ENCODE measurements around the gene SCN1A. TPM values are rescaled to one million over a fixed set of nuclear protein-coding genes. Genes with fewer than 3 reads are reported as not detected.

Gene SCN1A
- total and polyA plus RNA-seq, 2 experiments from 2014 or later, result 1.2 to 1.3 TPM

GRCh38 chr2:166041613-166042012 is 86.2 kb downstream of the SCN1A start:
- no peaks in the 10 kb centered on the region for H3K9me3 Mint-ChIP-seq
- H3F3A ChIP-seq (replicated peaks; ENCODE audit: low read depth), result no peaks in the 10 kb centered on the region
- no peaks in the 10 kb centered on the region for H4K20me1 ChIP-seq (replicated peaks; ENCODE audit: insufficient read depth)
- TF ChIP-seq CREB1 (CRISPR knock-in tag; IDR thresholded peaks at IDR 0.05; ENCODE audit: low read depth) (no peak), ZNF331 (CRISPR knock-in tag; IDR thresholded peaks at IDR 0.05; ENCODE audit: low read depth) (no peak), EZH2 (IDR thresholded peaks at IDR 0.05; ENCODE audit: low read depth, unreplicated experiment) (no peak), CTCF (conservative IDR thresholded peaks at IDR 0.05; ENCODE audit: low read depth in 2 of 2) (no peak), ZNF114 (CRISPR knock-in tag; IDR thresholded peaks at IDR 0.05) (no peak), EZH2phosphoT487 (IDR thresholded peaks at IDR 0.05; ENCODE audit: unreplicated experiment) (no peak), STAT1 (IDR thresholded peaks at IDR 0.05; ENCODE audit: unreplicated experiment) (no peak), JUNB (IDR thresholded peaks at IDR 0.05; ENCODE audit: unreplicated experiment) (no peak), ETS1 (IDR thresholded peaks at IDR 0.05) (no peak), ZNF462 (CRISPR knock-in tag; IDR thresholded peaks at IDR 0.05) (no peak), REST (IDR thresholded peaks at IDR 0.05; ENCODE audit: unreplicated experiment) (no peak), NANOG (IDR thresholded peaks at IDR 0.05; ENCODE audit: borderline replicate concordance) (no peak), POLR2AphosphoS5 (IDR thresholded peaks at IDR 0.05; ENCODE audit: low read depth) (no peak)
- no peak for DNase-seq (ENCODE audit: low spot score)
- no peaks in the 10 kb centered on the region for H3K36me3 ChIP-seq (ENCODE audit: insufficient read depth)
- no peak overlapping the region for H3K4me2 ChIP-seq
- H3K27me3 ChIP-seq (ENCODE audit: insufficient read depth), result no peaks in the 10 kb centered on the region
- H3K27ac Mint-ChIP-seq, result no peak overlapping the region
- H3K27ac ChIP-seq (ENCODE audit: low read depth), result no peak overlapping the region
- no peak overlapping the region for H3K4me3 ChIP-seq
- H3K79me2 ChIP-seq (replicated peaks; ENCODE audit: insufficient read depth), result no peaks in the 10 kb centered on the region
- no peak overlapping the region for H3K4me3 Mint-ChIP-seq
- no peaks in the 10 kb centered on the region for H3K36me3 Mint-ChIP-seq (ENCODE audit: low read depth)
- peaks cover 10% of the 10 kb centered on the region for H3K4me1 Mint-ChIP-seq
- H3K27me3 Mint-ChIP-seq (ENCODE audit: insufficient read depth, low read depth, poor library complexity), result no peaks in the 10 kb centered on the region
- H2AFZ ChIP-seq, result no peak overlapping the region
- H3K9me2 ChIP-seq (ENCODE audit: insufficient read depth), result no peaks in the 10 kb centered on the region
- ATAC-seq, result no peak
- peaks cover 11% of the 10 kb centered on the region; the same call in 1 of the 2 replicates for H3K4me1 ChIP-seq (ENCODE audit: insufficient read depth)

All from GM23338 (cell line).